PC-9 (cell line): Measurements from ENCODE around the gene SEC22A. TPM values are rescaled to one million over a fixed set of nuclear protein-coding genes. Genes with fewer than 3 reads are reported as not detected.
"Not testable (repeated sequence)": the region's sequence is repeated elsewhere in the genome, so short reads cannot be mapped to it uniquely, and the experiment has no call there.

Experiments used
- BruUV-seq: library from RNA; stranded (reverse); fragments of 400-500 nt; replicated peaks from 2 replicates; lab custom pipeline; 2021; lab: Mats Ljungman, UMichigan
- CTCF ChIA-PET: fragments of 300-600 bp; sonication (Branson Sonifier 250); formaldehyde crosslinking; loops from one replicate; lab custom pipeline; 2022; ENCODE audit warnings: antibody characterized with exemption; lab: Charles Lee
- POLR2A ChIA-PET: fragments of 300-600 bp; sonication (Branson Sonifier 250); formaldehyde crosslinking; loops from one replicate; lab custom pipeline; 2022; ENCODE audit warnings: antibody characterized with exemption; ENCODE audit not compliant: unreplicated experiment; lab: Charles Lee
- DNase-seq, 2 experiments: peaks; one replicate each; pipeline versions ENCODE4 v3.0.0 to v3.0.0-alpha.2; 2015 to 2022; ENCODE audit warnings: mixed read lengths in 1 of 2
- H2AFZ ChIP-seq: fragments of 200-600 bp; sonication (generic); 2 replicates; pipeline ENCODE4 v1.8.1; 2017; ENCODE audit warnings: antibody characterized with exemption
- H3F3A ChIP-seq: fragments of 200-600 bp; sonication (generic); 2 replicates; pipeline ENCODE4 v1.8.1; 2017; ENCODE audit warnings: antibody characterized with exemption, mild to moderate bottlenecking, low read depth; ENCODE audit not compliant: insufficient read depth
- H3K27ac ChIP-seq: fragments of 200-600 bp; sonication (generic); 2 replicates; pipeline ENCODE4 v1.6.1; 2016; ENCODE audit warnings: mixed run types
- H3K27me3 ChIP-seq: fragments of 200-600 bp; sonication (generic); 2 replicates; pipeline ENCODE4 v1.6.1; 2016; ENCODE audit warnings: low read depth, mixed run types; ENCODE audit not compliant: insufficient read depth
- H3K36me3 ChIP-seq: fragments of 200-600 bp; sonication (generic); 2 replicates; pipeline ENCODE4 v1.6.1; 2016; ENCODE audit warnings: low read depth, mixed run types
- H3K4me1 ChIP-seq: fragments of 200-600 bp; sonication (generic); replicated peaks from 2 replicates; pipeline ENCODE4 v1.6.1; 2016; ENCODE audit warnings: mixed run types; ENCODE audit not compliant: insufficient read depth
- H3K4me2 ChIP-seq: fragments of 200-600 bp; sonication (generic); 2 replicates; pipeline ENCODE4 v1.6.1; 2017; ENCODE audit warnings: mixed run types
- H3K4me3 ChIP-seq: fragments of 200-600 bp; sonication (generic); 2 replicates; pipeline ENCODE4 v1.6.1; 2016; ENCODE audit warnings: mixed run types
- H3K79me2 ChIP-seq: fragments of 200-600 bp; sonication (generic); 2 replicates; pipeline ENCODE4 v1.6.1; 2017; ENCODE audit warnings: low read depth, mixed run types
- H3K9me2 ChIP-seq: fragments of 200-600 bp; sonication (generic); 2 replicates; pipeline ENCODE4 v1.8.1; 2017; ENCODE audit warnings: mild to moderate bottlenecking; ENCODE audit not compliant: insufficient read depth
- H3K9me3 ChIP-seq: fragments of 200-600 bp; sonication (generic); 2 replicates; pipeline ENCODE4 v1.8.1; 2016; ENCODE audit warnings: low read depth; ENCODE audit not compliant: insufficient read depth
- H4K20me1 ChIP-seq: fragments of 200-600 bp; sonication (generic); 2 replicates; pipeline ENCODE4 v1.8.1; 2017; ENCODE audit not compliant: insufficient read depth
- EZH2 ChIP-seq: fragments of 200-600 bp; sonication (generic); IDR thresholded peaks from 2 replicates; pipeline ENCODE4 v1.8.0; 2017; ENCODE audit warnings: antibody characterized with exemption, low read depth
- intact Hi-C: fragments of 100-400 bp; cut with micrococcal nuclease; formaldehyde crosslinking; loops from one replicate; pipeline ENCODE4 v1.10.0; 2022; ENCODE audit not compliant: unreplicated experiment
- total RNA-seq: library from RNA; stranded (reverse); gene quantifications from 2 replicates; pipeline ENCODE4 v1.2.3, GENCODE V29; 2021
- TF ChIP-seq, protein P1 (sequence below): fragments of 200-600 bp; sonication (generic); conservative IDR thresholded peaks from 2 replicates; pipeline ENCODE4 v1.6.1; 2017; ENCODE audit warnings: mixed run types, antibody characterized with exemption, mild to moderate bottlenecking, moderate library complexity

SEC22A gene
- total RNA-seq, 1 experiment from 2014 or later: 20.2 TPM

- Histone ChIP-seq H3K36me3 (peaks cover 22% of the 10 kb centered on the region), H4K20me1 (no peaks in the 10 kb centered on the region; the same call in 1 of the 2 replicates), H3K79me2 (no peaks in the 10 kb centered on the region), H3K9me3 (peaks cover 25% of the 10 kb centered on the region), H3K4me1 (no peaks in the 10 kb centered on the region), H3K27me3 (no peaks in the 10 kb centered on the region), H3K4me3 (no peak overlapping the region), H3K9me2 (no peaks in the 10 kb centered on the region), H2AFZ (no peak overlapping the region), H3F3A (no peaks in the 10 kb centered on the region), H3K4me2 (no peak overlapping the region), H3K27ac (no peak overlapping the region)
- no peak for TF ChIP-seq EZH2
- TF ChIP-seq, protein P1, sequence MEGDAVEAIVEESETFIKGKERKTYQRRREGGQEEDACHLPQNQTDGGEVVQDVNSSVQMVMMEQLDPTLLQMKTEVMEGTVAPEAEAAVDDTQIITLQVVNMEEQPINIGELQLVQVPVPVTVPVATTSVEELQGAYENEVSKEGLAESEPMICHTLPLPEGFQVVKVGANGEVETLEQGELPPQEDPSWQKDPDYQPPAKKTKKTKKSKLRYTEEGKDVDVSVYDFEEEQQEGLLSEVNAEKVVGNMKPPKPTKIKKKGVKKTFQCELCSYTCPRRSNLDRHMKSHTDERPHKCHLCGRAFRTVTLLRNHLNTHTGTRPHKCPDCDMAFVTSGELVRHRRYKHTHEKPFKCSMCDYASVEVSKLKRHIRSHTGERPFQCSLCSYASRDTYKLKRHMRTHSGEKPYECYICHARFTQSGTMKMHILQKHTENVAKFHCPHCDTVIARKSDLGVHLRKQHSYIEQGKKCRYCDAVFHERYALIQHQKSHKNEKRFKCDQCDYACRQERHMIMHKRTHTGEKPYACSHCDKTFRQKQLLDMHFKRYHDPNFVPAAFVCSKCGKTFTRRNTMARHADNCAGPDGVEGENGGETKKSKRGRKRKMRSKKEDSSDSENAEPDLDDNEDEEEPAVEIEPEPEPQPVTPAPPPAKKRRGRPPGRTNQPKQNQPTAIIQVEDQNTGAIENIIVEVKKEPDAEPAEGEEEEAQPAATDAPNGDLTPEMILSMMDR: no peak
- ChIA-PET POLR2A (no interaction called here), CTCF (no interaction called here)
- no peak for DNase-seq
- intact Hi-C loops: no loop called here
- no TSS peak for BruUV-seq
Measured at GRCh38 chr3:123229145-123229544, 27.4 kb downstream of the SEC22A start.

- no peak overlapping the region for H3K4me2 ChIP-seq
- no peak overlapping the region for H3K27ac ChIP-seq
- no TSS peak for BruUV-seq
- H3K9me2 ChIP-seq: no peaks in the 10 kb centered on the region
- no peaks in the 10 kb centered on the region for H3K27me3 ChIP-seq
- no peaks in the 10 kb centered on the region for H4K20me1 ChIP-seq
- no peak for TF ChIP-seq EZH2
- TF ChIP-seq, protein P1: no peak
- no peaks in the 10 kb centered on the region for H3F3A ChIP-seq
- CTCF ChIA-PET: no interaction called here
- no peak overlapping the region for H2AFZ ChIP-seq
- POLR2A ChIA-PET: interaction anchor here (0.7 kb wide), 1 partner anchor 62 kb away, joined by 3 read pairs; no protein-coding TSS in a partner anchor
- intact Hi-C loops: no loop called here
- no peaks in the 10 kb centered on the region for H3K9me3 ChIP-seq
- no peak for DNase-seq
- no peaks in the 10 kb centered on the region for H3K4me1 ChIP-seq
- H3K79me2 ChIP-seq: no peaks in the 10 kb centered on the region
- H3K36me3 ChIP-seq: no peaks in the 10 kb centered on the region
- no peak overlapping the region for H3K4me3 ChIP-seq
Measured at GRCh38 chr3:123236902-123237301, 35.2 kb downstream of the SEC22A start.

- not testable (repeated sequence) for H3F3A ChIP-seq
Measured at GRCh38 chr3:123239186-123239585, 37.4 kb downstream of the SEC22A start.

GRCh38 chr3:123239756-123240155 lies 38.0 kb downstream of the SEC22A start:
- no peak overlapping the region for H3K27ac ChIP-seq
- no peaks in the 10 kb centered on the region; the same call in 1 of the 2 replicates for H3F3A ChIP-seq
- CTCF ChIA-PET: no interaction called here
- intact Hi-C loops: no loop called here
- DNase-seq: no peak
- no peaks in the 10 kb centered on the region for H3K36me3 ChIP-seq
- POLR2A ChIA-PET: no interaction called here
- TF ChIP-seq, protein P1: no peak
- no peak for TF ChIP-seq EZH2
- H3K79me2 ChIP-seq: no peaks in the 10 kb centered on the region
- no TSS peak for BruUV-seq
- no peaks in the 10 kb centered on the region for H3K27me3 ChIP-seq
- no peak overlapping the region for H2AFZ ChIP-seq
- H3K9me3 ChIP-seq: no peaks in the 10 kb centered on the region
- no peaks in the 10 kb centered on the region for H3K9me2 ChIP-seq
- no peak overlapping the region for H3K4me2 ChIP-seq
- no peaks in the 10 kb centered on the region; the same call in 1 of the 2 replicates for H4K20me1 ChIP-seq
- H3K4me1 ChIP-seq: no peaks in the 10 kb centered on the region
- H3K4me3 ChIP-seq: no peak overlapping the region

More at GRCh38 chr3:123239186-123239585, 37.4 kb downstream of the SEC22A start:
- H3K79me2 ChIP-seq, H3K4me1 ChIP-seq, H3K9me3 ChIP-seq, H3K36me3 ChIP-seq, H3K4me2 ChIP-seq, H3K4me3 ChIP-seq, DNase-seq, BruUV-seq, CTCF ChIA-PET, H3K27ac ChIP-seq, H2AFZ ChIP-seq, H4K20me1 ChIP-seq, POLR2A ChIA-PET, H3K27me3 ChIP-seq, H3K9me2 ChIP-seq, intact Hi-C loops: not testable (repeated sequence)
